GM12878 (cell line): ENCODE data around the gene ESYT2. TPM values are rescaled to one million over a fixed set of nuclear protein-coding genes. Genes with fewer than 3 reads are reported as not detected.

Experiments
- ATAC-seq: fragments of 200-7000 bp; cut with Tn5 transposase; 3 replicates; pipeline ENCODE4 v1.9.1; 2020; ENCODE audit warnings: mild to moderate bottlenecking, moderate library complexity
- BruUV-seq: library from RNA; stranded (reverse); fragments of 400-500 nt; replicated peaks from 2 replicates; lab custom pipeline; 2021; lab: Mats Ljungman, UMichigan
- CTCF ChIA-PET: fragments of 300-600 bp; sonication (Branson Sonifier 250); formaldehyde crosslinking; extraction: SDS; loops from one replicate; lab custom pipeline; 2021; ENCODE audit warnings: inconsistent platforms; lab: Yijun Ruan, JAX
- POLR2A ChIA-PET: fragments of 350-600 bp; formaldehyde crosslinking; extraction: SDS; loops from one replicate; lab custom pipeline; 2021; ENCODE audit warnings: inconsistent platforms; lab: Charles Lee
- RAD21 ChIA-PET: fragments of 300-600 bp; sonication (Branson Sonifier 250); formaldehyde crosslinking; loops from one replicate; lab custom pipeline; 2023; ENCODE audit warnings: antibody characterized with exemption; ENCODE audit not compliant: unreplicated experiment; lab: Charles Lee
- SMC1A ChIA-PET: fragments of 300-600 bp; sonication (Branson Sonifier 250); formaldehyde crosslinking; loops from one replicate; lab custom pipeline; 2023; ENCODE audit not compliant: unreplicated experiment, uncharacterized antibody; lab: Charles Lee
- DNase-seq: peaks from one replicate; pipeline ENCODE4 v3.0.0-alpha.2; 2011; ENCODE audit warnings: low read depth, low spot score
- FAIRE-seq: peaks from 3 replicates; lab custom pipeline; 2011; peaks lifted over from hg19 to GRCh38; lab: Jason Lieb, UNC
- H2AFZ ChIP-seq: 2 replicates; pipeline ENCODE4 v1.6.0; 2011; ENCODE audit warnings: low read depth, low read length, control low read depth; ENCODE audit not compliant: control insufficient read depth
- H3K27ac ChIP-seq: 2 replicates; pipeline ENCODE4 v1.5.1; 2011; ENCODE audit warnings: control low read depth; ENCODE audit not compliant: control insufficient read depth, insufficient read depth
- H3K27me3 ChIP-seq, 2 experiments: replicated peaks in 1 of 2; 2 replicates each; pipeline versions ENCODE4 v1.6.0 to v1.6.1; 2011; ENCODE audit warnings: low read length in 1 of 2; ENCODE audit not compliant: control insufficient read depth in 2 of 2, insufficient read depth in 2 of 2
- H3K36me3 ChIP-seq, 2 experiments: 2 replicates each; pipeline ENCODE4 v1.5.1; 2011; ENCODE audit warnings: low read length in 1 of 2; ENCODE audit not compliant: control insufficient read depth in 2 of 2, insufficient read depth in 2 of 2
- H3K4me1 ChIP-seq: 2 replicates; pipeline ENCODE4 v1.6.1; 2011; ENCODE audit warnings: mild to moderate bottlenecking, low read length, moderate library complexity, mixed read lengths; ENCODE audit not compliant: control insufficient read depth, insufficient read depth
- H3K4me2 ChIP-seq: 2 replicates; pipeline ENCODE4 v1.6.0; 2011; ENCODE audit warnings: control low read depth; ENCODE audit not compliant: control insufficient read depth, insufficient read depth
- H3K4me3 ChIP-seq: fragments of 200-600 bp; sonication (generic); 2 replicates; pipeline ENCODE4 v1.5.1; 2016
- H3K79me2 ChIP-seq: 2 replicates; pipeline ENCODE4 v1.6.0; 2011; ENCODE audit warnings: low read length; ENCODE audit not compliant: control insufficient read depth, insufficient read depth
- H3K9ac ChIP-seq: 2 replicates; pipeline ENCODE4 v1.8.0; 2011; ENCODE audit warnings: low read length, control low read depth, mixed read lengths; ENCODE audit not compliant: control insufficient read depth, insufficient read depth
- H3K9me3 ChIP-seq: replicated peaks from 3 replicates; pipeline ENCODE4 v1.5.1; 2011; ENCODE audit warnings: mild to moderate bottlenecking, low read length; ENCODE audit not compliant: control insufficient read depth, insufficient read depth
- H4K20me1 ChIP-seq: 2 replicates; pipeline ENCODE4 v1.6.0; 2011; ENCODE audit not compliant: control insufficient read depth, insufficient read depth
- BRCA1 ChIP-seq: IDR thresholded peaks from 2 replicates; pipeline ENCODE4 v1.6.1; 2011; ENCODE audit warnings: low read depth, low read length, improper control_type of control experiment
- CBX3 ChIP-seq: fragments of 200-600 bp; sonication (generic); IDR thresholded peaks from 2 replicates; pipeline ENCODE4 v1.6.1; 2016; ENCODE audit warnings: low read depth, borderline replicate concordance
- CHD4 ChIP-seq: fragments of 200-600 bp; sonication (generic); IDR thresholded peaks from 2 replicates; pipeline ENCODE4 v1.6.1; 2016; ENCODE audit warnings: mild to moderate bottlenecking
- NFYA ChIP-seq: IDR thresholded peaks from 2 replicates; pipeline ENCODE4 v1.6.1; 2011; ENCODE audit warnings: low read depth, mild to moderate bottlenecking, low read length, improper control_type of control experiment, borderline replicate concordance
- NR2F1 ChIP-seq: fragments of 450-650 bp; conservative IDR thresholded peaks from 2 replicates; pipeline ENCODE4 v1.6.1; 2017; ENCODE audit warnings: mild to moderate bottlenecking
- RFX5 ChIP-seq: IDR thresholded peaks from 2 replicates; pipeline ENCODE4 v1.6.1; 2011; ENCODE audit warnings: low read depth, low read length, improper control_type of control experiment
- ZNF207 ChIP-seq: fragments of 450-650 bp; IDR thresholded peaks from 2 replicates; pipeline ENCODE4 v1.6.1; 2014; ENCODE audit warnings: antibody characterized with exemption, mild to moderate bottlenecking, borderline replicate concordance
- WGBS: methylation state at CpG from one replicate; pipeline ENCODE4 v1.1.6; 2016; ENCODE audit warnings: low lambda C conversion rate; ENCODE audit not compliant: insufficient replicate concordance, insufficient coverage; ENCODE audit errors: missing lambda C conversion rate; 5-methylcytosine and 5-hydroxymethylcytosine counted together
- in situ Hi-C: fragments of 300-500 bp; cut with MboI; formaldehyde crosslinking; loops from 9 replicates; pipeline ENCODE4 v1.14.3; 2018; ENCODE audit warnings: mixed read lengths
- intact Hi-C: fragments of 100-400 bp; cut with micrococcal nuclease; formaldehyde crosslinking; loops from one replicate; pipeline ENCODE4 v1.14.2; 2022; ENCODE audit not compliant: unreplicated experiment
- polyA plus RNA-seq, 11 experiments: library from polyadenylated mRNA; depleted of rRNA in 4 of 11; unstranded in 6 of 11; stranded (reverse) in 5 of 11; fragments of >200 nt; fragmentation: Nextera tagmentation in 4 of 11; fragmentation: Illumina TruSeq in 1 of 11; extraction: Ambion mirVana in 4 of 11; extraction: Trizol in 1 of 11; gene quantifications; 1 replicate in 1 of 11; 2 replicates in 10 of 11; pipeline versions ENCODE4 v1.2.1 to v1.2.3, GENCODE V29; 2011 to 2016; ENCODE audit warnings: inconsistent platforms in 2 of 11, missing spikeins in 2 of 11, low read depth in 1 of 11
- total RNA-seq, 4 experiments: library from RNA; depleted of rRNA in 3 of 4; stranded (reverse); fragments of >200 nt in 3 of 4; fragmentation: Illumina TruSeq in 1 of 4; extraction: Trizol in 1 of 4; gene quantifications; 2 replicates each; pipeline versions ENCODE4 v1.2.1 to v1.2.3, GENCODE V29; 2013 to 2021
- TF ChIP-seq, protein P1 (sequence below): IDR thresholded peaks from 2 replicates; pipeline ENCODE4 v1.6.1; 2012; ENCODE audit warnings: low read depth, low read length, improper control_type of control experiment
- TF ChIP-seq, protein P2 (sequence below): fragments of 450-650 bp; formaldehyde crosslinking; IDR thresholded peaks from 2 replicates; pipeline ENCODE4 v1.5.0; 2022; ENCODE audit warnings: mild to moderate bottlenecking, missing genetic modification characterization
- TF ChIP-seq, protein P3 (sequence below): fragments of 450-650 bp; IDR thresholded peaks from 2 replicates; pipeline ENCODE4 v1.6.1; 2017; ENCODE audit warnings: mild to moderate bottlenecking, moderate library complexity

The ESYT2 gene
- total and polyA plus RNA-seq, 10 of the 15 experiments (the other 5 are each of a cell fraction or from before 2014, with no cell fraction given) = 1.9 to 44.6 (median 21.4) TPM

DNA sequence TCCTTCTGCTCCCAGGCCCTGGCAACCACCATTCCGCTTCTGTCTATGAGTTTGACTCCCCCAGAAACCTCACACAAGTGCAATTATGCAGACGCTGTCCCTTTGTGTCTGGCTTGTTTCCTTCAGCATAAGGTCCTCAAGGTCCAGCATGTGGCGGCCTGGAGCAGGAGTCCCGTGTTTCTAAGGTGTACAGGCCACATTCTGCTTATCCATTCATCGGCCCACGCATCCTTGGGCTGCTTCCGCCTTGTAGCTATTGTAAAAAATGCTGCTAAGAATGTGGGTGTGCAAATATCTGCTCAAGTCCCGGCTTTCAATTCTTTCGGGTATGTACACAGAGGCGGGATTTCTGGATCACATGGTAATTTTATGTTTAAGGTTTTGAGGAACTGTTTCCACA, 38.2 kb downstream of the ESYT2 start:
- TSS peak; percentile 38 for BruUV-seq
- Histone ChIP-seq H3K9ac (no peak overlapping the region), H3K4me2 (no peak overlapping the region), H2AFZ (no peak overlapping the region), H3K4me1 (no peaks in the 10 kb centered on the region), H3K27me3 (no peaks in the 10 kb centered on the region), H3K9me3 (no peaks in the 10 kb centered on the region), H4K20me1 (no peaks in the 10 kb centered on the region), H3K36me3 (peaks cover 3 to 13% of the 10 kb centered on the region in 2 experiments; a peak in 3 of 4 replicates), H3K79me2 (no peaks in the 10 kb centered on the region), H3K4me3 (no peak overlapping the region), H3K27ac (no peak overlapping the region)
- in situ Hi-C loops = no loop called here
- RAD21 ChIA-PET = no interaction called here
- no peak for ATAC-seq
- TF ChIP-seq ZNF207 = no peak
- TF ChIP-seq RFX5 = no peak
- no peak for TF ChIP-seq NR2F1
- TF ChIP-seq, protein P1, sequence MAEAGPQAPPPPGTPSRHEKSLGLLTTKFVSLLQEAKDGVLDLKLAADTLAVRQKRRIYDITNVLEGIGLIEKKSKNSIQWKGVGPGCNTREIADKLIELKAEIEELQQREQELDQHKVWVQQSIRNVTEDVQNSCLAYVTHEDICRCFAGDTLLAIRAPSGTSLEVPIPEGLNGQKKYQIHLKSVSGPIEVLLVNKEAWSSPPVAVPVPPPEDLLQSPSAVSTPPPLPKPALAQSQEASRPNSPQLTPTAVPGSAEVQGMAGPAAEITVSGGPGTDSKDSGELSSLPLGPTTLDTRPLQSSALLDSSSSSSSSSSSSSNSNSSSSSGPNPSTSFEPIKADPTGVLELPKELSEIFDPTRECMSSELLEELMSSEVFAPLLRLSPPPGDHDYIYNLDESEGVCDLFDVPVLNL = no peak
- TF ChIP-seq, protein P2, sequence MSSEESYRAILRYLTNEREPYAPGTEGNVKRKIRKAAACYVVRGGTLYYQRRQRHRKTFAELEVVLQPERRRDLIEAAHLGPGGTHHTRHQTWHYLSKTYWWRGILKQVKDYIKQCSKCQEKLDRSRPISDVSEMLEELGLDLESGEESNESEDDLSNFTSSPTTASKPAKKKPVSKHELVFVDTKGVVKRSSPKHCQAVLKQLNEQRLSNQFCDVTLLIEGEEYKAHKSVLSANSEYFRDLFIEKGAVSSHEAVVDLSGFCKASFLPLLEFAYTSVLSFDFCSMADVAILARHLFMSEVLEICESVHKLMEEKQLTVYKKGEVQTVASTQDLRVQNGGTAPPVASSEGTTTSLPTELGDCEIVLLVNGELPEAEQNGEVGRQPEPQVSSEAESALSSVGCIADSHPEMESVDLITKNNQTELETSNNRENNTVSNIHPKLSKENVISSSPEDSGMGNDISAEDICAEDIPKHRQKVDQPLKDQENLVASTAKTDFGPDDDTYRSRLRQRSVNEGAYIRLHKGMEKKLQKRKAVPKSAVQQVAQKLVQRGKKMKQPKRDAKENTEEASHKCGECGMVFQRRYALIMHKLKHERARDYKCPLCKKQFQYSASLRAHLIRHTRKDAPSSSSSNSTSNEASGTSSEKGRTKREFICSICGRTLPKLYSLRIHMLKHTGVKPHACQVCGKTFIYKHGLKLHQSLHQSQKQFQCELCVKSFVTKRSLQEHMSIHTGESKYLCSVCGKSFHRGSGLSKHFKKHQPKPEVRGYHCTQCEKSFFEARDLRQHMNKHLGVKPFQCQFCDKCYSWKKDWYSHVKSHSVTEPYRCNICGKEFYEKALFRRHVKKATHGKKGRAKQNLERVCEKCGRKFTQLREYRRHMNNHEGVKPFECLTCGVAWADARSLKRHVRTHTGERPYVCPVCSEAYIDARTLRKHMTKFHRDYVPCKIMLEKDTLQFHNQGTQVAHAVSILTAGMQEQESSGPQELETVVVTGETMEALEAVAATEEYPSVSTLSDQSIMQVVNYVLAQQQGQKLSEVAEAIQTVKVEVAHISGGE = no peak
- TF ChIP-seq BRCA1 = no peak
- no peak for TF ChIP-seq NFYA
- TF ChIP-seq, protein P3, sequence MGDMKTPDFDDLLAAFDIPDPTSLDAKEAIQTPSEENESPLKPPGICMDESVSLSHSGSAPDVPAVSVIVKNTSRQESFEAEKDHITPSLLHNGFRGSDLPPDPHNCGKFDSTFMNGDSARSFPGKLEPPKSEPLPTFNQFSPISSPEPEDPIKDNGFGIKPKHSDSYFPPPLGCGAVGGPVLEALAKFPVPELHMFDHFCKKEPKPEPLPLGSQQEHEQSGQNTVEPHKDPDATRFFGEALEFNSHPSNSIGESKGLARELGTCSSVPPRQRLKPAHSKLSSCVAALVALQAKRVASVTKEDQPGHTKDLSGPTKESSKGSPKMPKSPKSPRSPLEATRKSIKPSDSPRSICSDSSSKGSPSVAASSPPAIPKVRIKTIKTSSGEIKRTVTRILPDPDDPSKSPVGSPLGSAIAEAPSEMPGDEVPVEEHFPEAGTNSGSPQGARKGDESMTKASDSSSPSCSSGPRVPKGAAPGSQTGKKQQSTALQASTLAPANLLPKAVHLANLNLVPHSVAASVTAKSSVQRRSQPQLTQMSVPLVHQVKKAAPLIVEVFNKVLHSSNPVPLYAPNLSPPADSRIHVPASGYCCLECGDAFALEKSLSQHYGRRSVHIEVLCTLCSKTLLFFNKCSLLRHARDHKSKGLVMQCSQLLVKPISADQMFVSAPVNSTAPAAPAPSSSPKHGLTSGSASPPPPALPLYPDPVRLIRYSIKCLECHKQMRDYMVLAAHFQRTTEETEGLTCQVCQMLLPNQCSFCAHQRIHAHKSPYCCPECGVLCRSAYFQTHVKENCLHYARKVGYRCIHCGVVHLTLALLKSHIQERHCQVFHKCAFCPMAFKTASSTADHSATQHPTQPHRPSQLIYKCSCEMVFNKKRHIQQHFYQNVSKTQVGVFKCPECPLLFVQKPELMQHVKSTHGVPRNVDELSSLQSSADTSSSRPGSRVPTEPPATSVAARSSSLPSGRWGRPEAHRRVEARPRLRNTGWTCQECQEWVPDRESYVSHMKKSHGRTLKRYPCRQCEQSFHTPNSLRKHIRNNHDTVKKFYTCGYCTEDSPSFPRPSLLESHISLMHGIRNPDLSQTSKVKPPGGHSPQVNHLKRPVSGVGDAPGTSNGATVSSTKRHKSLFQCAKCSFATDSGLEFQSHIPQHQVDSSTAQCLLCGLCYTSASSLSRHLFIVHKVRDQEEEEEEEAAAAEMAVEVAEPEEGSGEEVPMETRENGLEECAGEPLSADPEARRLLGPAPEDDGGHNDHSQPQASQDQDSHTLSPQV = no peak
- TF ChIP-seq CHD4 = no peak
- TF ChIP-seq CBX3 = no peak
- CTCF ChIA-PET = no interaction called here
- POLR2A ChIA-PET = no interaction called here
- SMC1A ChIA-PET = no interaction called here
- no peak for FAIRE-seq
- DNase-seq = no peak
- WGBS = 97% methylated on average over 10 of the region's 10 CpGs
- intact Hi-C loops = no loop called here
